OCI-LY3 (cell line): Measurements from ENCODE around the gene EGLN2.
"Not testable (repeated sequence)": the region's sequence is repeated elsewhere in the genome, so short reads cannot be mapped to it uniquely, and the experiment has no call there.

Experiments
- H2AFZ ChIP-seq: fragments of 200-600, 300-600 bp; shearing (Covaris generic); 2 replicates; pipeline ENCODE4 v1.6.0; 2014; ENCODE audit warnings: antibody characterized with exemption, low read depth, low read length
- H3K27ac ChIP-seq: fragments of 200-600, 300-600 bp; sonication (generic); 2 replicates; pipeline ENCODE4 v1.5.1; 2014; ENCODE audit warnings: mild to moderate bottlenecking, low read length, moderate library complexity, mixed read lengths
- H3K27me3 ChIP-seq: fragments of 200-600, 300-600 bp; sonication (generic); 2 replicates; pipeline ENCODE4 v1.6.1; 2014; ENCODE audit warnings: low read depth, low read length, mixed read lengths
- H3K36me3 ChIP-seq: fragments of 200-600, 300-600 bp; sonication (generic); replicated peaks from 2 replicates; pipeline ENCODE3; 2014; ENCODE audit warnings: low read depth, low read length, mixed read lengths
- H3K4me1 ChIP-seq: fragments of 300-600, 200-600 bp; sonication (generic); 2 replicates; pipeline ENCODE4 v1.6.1; 2014; ENCODE audit warnings: low read length, mixed read lengths
- H3K4me2 ChIP-seq: fragments of 200-600, 300-600 bp; sonication (generic); 2 replicates; pipeline ENCODE4 v1.6.1; 2014; ENCODE audit warnings: low read length, mixed read lengths
- H3K4me3 ChIP-seq: fragments of 300-600, 200-600 bp; sonication (generic); 2 replicates; pipeline ENCODE4 v1.5.1; 2014; ENCODE audit warnings: antibody characterized with exemption, mild to moderate bottlenecking, low read length, moderate library complexity
- H3K79me2 ChIP-seq: fragments of 300-600, 200-600 bp; shearing (Covaris generic); 2 replicates; pipeline ENCODE4 v1.6.1; 2014; ENCODE audit warnings: mild to moderate bottlenecking, low read length, mixed read lengths
- H3K9ac ChIP-seq: fragments of 300-600, 200-600 bp; shearing (Covaris generic); 2 replicates; pipeline ENCODE4 v1.6.0; 2014; ENCODE audit warnings: mild to moderate bottlenecking, low read length, moderate library complexity
- H3K9me3 ChIP-seq: fragments of 200-600, 300-600 bp; shearing (Covaris generic); 2 replicates; pipeline ENCODE4 v1.6.1; 2014; ENCODE audit warnings: low read length, mixed read lengths; ENCODE audit not compliant: insufficient read depth
- H4K20me1 ChIP-seq: fragments of 200-600, 300-600 bp; sonication (generic); 2 replicates; pipeline ENCODE4 v1.6.1; 2016; ENCODE audit warnings: low read length, mixed read lengths; ENCODE audit not compliant: insufficient read depth
- EZH2phosphoT487 ChIP-seq: fragments of 200-600 bp; shearing (Covaris generic); IDR thresholded peaks from 2 replicates; pipeline ENCODE4 v1.6.1; 2018; ENCODE audit warnings: antibody characterized with exemption, mixed run types, low read depth
- TF ChIP-seq, protein P1 (sequence below): fragments of 200-600, 300-600 bp; sonication (generic); IDR thresholded peaks from 2 replicates; pipeline ENCODE4 v1.5.1; 2014; ENCODE audit warnings: antibody characterized with exemption, low read length, low read depth

Gene EGLN2

DNA sequence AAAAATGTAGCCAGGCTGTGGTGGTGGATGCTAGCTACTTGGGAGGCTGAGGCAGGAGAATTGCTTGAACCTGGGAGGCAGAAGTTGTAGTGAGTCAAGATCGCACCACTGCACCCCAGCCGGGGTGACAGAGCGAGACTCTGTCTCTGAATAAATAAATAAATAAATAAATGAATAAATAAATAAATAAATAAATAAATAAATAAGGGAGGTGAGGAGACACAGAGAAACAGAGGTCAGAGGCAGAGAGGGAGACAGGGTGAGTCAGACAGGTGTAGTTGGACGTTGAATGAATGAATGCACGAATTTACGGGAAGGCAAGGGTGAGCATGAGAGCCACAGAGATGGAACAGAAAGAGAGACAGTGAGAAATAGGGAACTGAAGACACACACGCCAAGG lies 17.9 kb upstream of the EGLN2 start:
- no peak for TF ChIP-seq EZH2phosphoT487
- TF ChIP-seq, protein P1, sequence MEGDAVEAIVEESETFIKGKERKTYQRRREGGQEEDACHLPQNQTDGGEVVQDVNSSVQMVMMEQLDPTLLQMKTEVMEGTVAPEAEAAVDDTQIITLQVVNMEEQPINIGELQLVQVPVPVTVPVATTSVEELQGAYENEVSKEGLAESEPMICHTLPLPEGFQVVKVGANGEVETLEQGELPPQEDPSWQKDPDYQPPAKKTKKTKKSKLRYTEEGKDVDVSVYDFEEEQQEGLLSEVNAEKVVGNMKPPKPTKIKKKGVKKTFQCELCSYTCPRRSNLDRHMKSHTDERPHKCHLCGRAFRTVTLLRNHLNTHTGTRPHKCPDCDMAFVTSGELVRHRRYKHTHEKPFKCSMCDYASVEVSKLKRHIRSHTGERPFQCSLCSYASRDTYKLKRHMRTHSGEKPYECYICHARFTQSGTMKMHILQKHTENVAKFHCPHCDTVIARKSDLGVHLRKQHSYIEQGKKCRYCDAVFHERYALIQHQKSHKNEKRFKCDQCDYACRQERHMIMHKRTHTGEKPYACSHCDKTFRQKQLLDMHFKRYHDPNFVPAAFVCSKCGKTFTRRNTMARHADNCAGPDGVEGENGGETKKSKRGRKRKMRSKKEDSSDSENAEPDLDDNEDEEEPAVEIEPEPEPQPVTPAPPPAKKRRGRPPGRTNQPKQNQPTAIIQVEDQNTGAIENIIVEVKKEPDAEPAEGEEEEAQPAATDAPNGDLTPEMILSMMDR, result no peak
- H4K20me1 ChIP-seq, result no peaks in the 10 kb centered on the region
- no peaks in the 10 kb centered on the region for H3K9me3 ChIP-seq
- peaks cover 3% of the 10 kb centered on the region for H3K36me3 ChIP-seq
- no peaks in the 10 kb centered on the region for H3K27me3 ChIP-seq
- no peak overlapping the region for H3K27ac ChIP-seq
- H3K4me1 ChIP-seq, result peaks cover 17% of the 10 kb centered on the region
- 0 out of 2 replicates have a peak, but pooled peaks cover 3% of the 10 kb centered on the region for H3K79me2 ChIP-seq
- H3K4me3 ChIP-seq, result no peak overlapping the region
- H2AFZ ChIP-seq, result no peak overlapping the region
- H3K4me2 ChIP-seq, result no peak overlapping the region
- H3K9ac ChIP-seq, result no peak overlapping the region

- H4K20me1 ChIP-seq, result no peaks in the 10 kb centered on the region
- H3K9ac ChIP-seq, result no peak overlapping the region
- no peak for TF ChIP-seq EZH2phosphoT487
- TF ChIP-seq, protein P1, result no peak
- peaks cover 8% of the 10 kb centered on the region for H3K4me1 ChIP-seq
- no peak overlapping the region for H3K27ac ChIP-seq
- H3K36me3 ChIP-seq, result peaks cover 3% of the 10 kb centered on the region
- H3K27me3 ChIP-seq, result no peaks in the 10 kb centered on the region
- H2AFZ ChIP-seq, result no peak overlapping the region
- no peak overlapping the region for H3K4me3 ChIP-seq
- H3K79me2 ChIP-seq, result 0 out of 2 replicates have a peak, but pooled peaks cover 3% of the 10 kb centered on the region
- H3K4me2 ChIP-seq, result no peak overlapping the region
- no peaks in the 10 kb centered on the region for H3K9me3 ChIP-seq
These were observed 15.3 kb upstream of the EGLN2 start for GRCh38 chr19:40783711-40784110.

DNA sequence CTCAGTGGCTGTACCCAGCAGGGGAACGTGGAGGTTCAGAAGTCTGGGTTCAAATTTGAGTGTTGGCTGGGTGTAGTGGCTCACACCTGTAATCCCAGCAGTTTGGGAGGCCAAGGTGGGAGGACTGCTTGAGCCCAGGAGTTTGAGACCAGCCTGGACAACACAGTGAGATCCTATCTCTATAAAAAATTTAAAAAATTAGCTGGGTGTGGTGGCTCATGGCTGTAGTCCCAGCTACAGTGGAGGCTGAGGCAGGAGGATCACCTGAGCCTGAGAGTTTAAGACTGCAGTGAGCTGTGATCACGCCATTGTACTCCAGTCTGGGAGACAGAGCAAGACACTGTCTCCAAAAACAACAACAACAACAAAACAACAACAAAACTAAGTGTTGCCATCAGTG lies 14.8 kb upstream of the EGLN2 start:
- H3K36me3 ChIP-seq, H3K9me3 ChIP-seq, H2AFZ ChIP-seq, H3K4me2 ChIP-seq, H3K4me1 ChIP-seq, H3K27me3 ChIP-seq, H3K79me2 ChIP-seq, H3K27ac ChIP-seq, H3K9ac ChIP-seq, H4K20me1 ChIP-seq, H3K4me3 ChIP-seq: not testable (repeated sequence)

- Histone ChIP-seq H3K27ac (no peak overlapping the region), H3K27me3 (no peaks in the 10 kb centered on the region), H2AFZ (no peak overlapping the region), H3K9me3 (no peaks in the 10 kb centered on the region), H3K36me3 (peaks cover 3% of the 10 kb centered on the region), H3K9ac (no peak overlapping the region), H3K4me1 (peaks cover 2% of the 10 kb centered on the region; the same call in 1 of the 2 replicates), H3K79me2 (no peaks in the 10 kb centered on the region), H4K20me1 (no peaks in the 10 kb centered on the region), H3K4me2 (no peak overlapping the region), H3K4me3 (no peak overlapping the region)
- TF ChIP-seq, protein P1, result 0 out of 2 replicates have a peak, but pooled peaks have one; percentile 3
- TF ChIP-seq EZH2phosphoT487, result no peak
These were observed 13.5 kb upstream of the EGLN2 start for GRCh38 chr19:40785526-40785925.
